Uterus (tissue), 2 donors: ENCODE data around the gene NUDT5.

Source experiments
- CTCF ChIP-seq, 4 experiments: fragments of 200-600 bp in 2 of 4; fragments of 450-650 bp in 2 of 4; sonication (generic) in 2 of 4; IDR thresholded peaks; one replicate each; pipeline ENCODE4 v1.5.1; 2016 to 2019; ENCODE audit warnings: antibody characterized with exemption in 4 of 4, mild to moderate bottlenecking in 2 of 4, moderate library complexity in 1 of 4
- POLR2A ChIP-seq, 2 donors: fragments of 450-650 bp; IDR thresholded peaks; one replicate each; pipeline ENCODE4 v1.6.1; 2016; ENCODE audit warnings: antibody characterized with exemption in 2 of 2, mild to moderate bottlenecking in 1 of 2, moderate library complexity in 1 of 2

- TF ChIP-seq POLR2A (IDR thresholded peaks at IDR 0.05) = no peak
- no peak for TF ChIP-seq CTCF (IDR thresholded peaks at IDR 0.05)
Measured at GRCh38 chr10:12205082-12205481, 9.4 kb upstream of the NUDT5 start.
